Measurements from ENCODE around the gene RPS15A. TPM values are rescaled to one million over a fixed set of nuclear protein-coding genes. Genes with fewer than 3 reads are reported as not detected.
"Not testable (repeated sequence)": the region's sequence is repeated elsewhere in the genome, so short reads cannot be mapped to it uniquely, and the experiment has no call there.

RPS15A gene
- total and polyA plus RNA-seq, 2 of the 8 experiments (the other 6 are each of a cell fraction or from before 2014, with no cell fraction given) = 1,784 to 5,666 TPM

GRCh38 chr16:18770336-18770962 lies 19.7 kb downstream of the RPS15A start:
- H3K27ac ChIP-seq (ENCODE audit: low read depth, low read length); H2AFZ ChIP-seq (ENCODE audit: low read length); H3K4me1 ChIP-seq (replicated peaks in 1 of 4; ENCODE audit: control insufficient read depth in 3 of 4, insufficient read depth in 4 of 4, low read length in 3 of 4); POLR2A ChIA-PET (ENCODE audit: partially characterized antibody); H2AK5ac ChIP-seq (ENCODE audit: low read depth, low read length); H2BK5ac ChIP-seq (ENCODE audit: low read depth, low read length); H3K36me3 ChIP-seq (ENCODE audit: control insufficient read depth in 2 of 4, insufficient read depth in 4 of 4, low read length in 3 of 4); DNase-seq (ENCODE audit: low read depth in 1 of 2, low spot score in 2 of 2); H3K4ac ChIP-seq (replicated peaks; ENCODE audit: insufficient read length, low read depth, low read length); H2BK12ac ChIP-seq (ENCODE audit: low read depth, low read length); H4K20me1 ChIP-seq (replicated peaks in 1 of 2; ENCODE audit: control insufficient read depth in 1 of 2, insufficient read depth in 2 of 2, low read length in 2 of 2); H3K79me2 ChIP-seq (ENCODE audit: control insufficient read depth in 1 of 2, insufficient read depth in 2 of 2, low read length in 2 of 2); H3K9me3 ChIP-seq (ENCODE audit: insufficient read depth in 2 of 2, low read depth in 1 of 2, low read length in 1 of 2); H2BK120ac ChIP-seq (replicated peaks; ENCODE audit: low read depth, low read length); H2BK20ac ChIP-seq (ENCODE audit: low read length); FAIRE-seq; CTCF ChIA-PET (ENCODE audit: partially characterized antibody); H3K14ac ChIP-seq (ENCODE audit: insufficient read length); H3K18ac ChIP-seq (ENCODE audit: extremely low read depth, low read length); H3K9ac ChIP-seq (replicated peaks in 1 of 4; ENCODE audit: extremely low read depth in 1 of 4, low read depth in 3 of 4, low read length in 3 of 4); H4K5ac ChIP-seq (ENCODE audit: insufficient read length, low read depth, low read length); H3K27me3 ChIP-seq (replicated peaks in 1 of 4; ENCODE audit: control insufficient read depth in 3 of 4, extremely low read depth in 1 of 4, insufficient read depth in 3 of 4, low read length in 3 of 4); H3K56ac ChIP-seq (replicated peaks; ENCODE audit: insufficient read length, low read depth, low read length); H2BK15ac ChIP-seq (ENCODE audit: low read length); H3K4me2 ChIP-seq (ENCODE audit: insufficient read depth in 1 of 2, low read depth in 2 of 2, low read length in 2 of 2); H3K23ac ChIP-seq (ENCODE audit: insufficient read length); H3K79me1 ChIP-seq (ENCODE audit: low read depth, low read length); H3K4me3 ChIP-seq (ENCODE audit: extremely low read depth in 1 of 4, insufficient read depth in 2 of 4, low read depth in 3 of 4, low read length in 4 of 4); H4K91ac ChIP-seq (replicated peaks; ENCODE audit: insufficient read length, low read length); H4K8ac ChIP-seq (ENCODE audit: extremely low read depth, insufficient read depth, low read length); H3K23me2 ChIP-seq (ENCODE audit: low read depth, low read length): not testable (repeated sequence)
- 91% methylated on average over 11 of the region's 11 CpGs; no CpG with 5 or more reads in 1 of the 2 experiments for WGBS, 2 experiments (ENCODE audit: extremely low coverage in 1 of 2, insufficient coverage in 1 of 2, insufficient read length in 1 of 2, insufficient replicate concordance in 2 of 2, low coverage in 1 of 2, low lambda C conversion rate in 2 of 2, missing lambda C conversion rate in 1 of 2)

DNA sequence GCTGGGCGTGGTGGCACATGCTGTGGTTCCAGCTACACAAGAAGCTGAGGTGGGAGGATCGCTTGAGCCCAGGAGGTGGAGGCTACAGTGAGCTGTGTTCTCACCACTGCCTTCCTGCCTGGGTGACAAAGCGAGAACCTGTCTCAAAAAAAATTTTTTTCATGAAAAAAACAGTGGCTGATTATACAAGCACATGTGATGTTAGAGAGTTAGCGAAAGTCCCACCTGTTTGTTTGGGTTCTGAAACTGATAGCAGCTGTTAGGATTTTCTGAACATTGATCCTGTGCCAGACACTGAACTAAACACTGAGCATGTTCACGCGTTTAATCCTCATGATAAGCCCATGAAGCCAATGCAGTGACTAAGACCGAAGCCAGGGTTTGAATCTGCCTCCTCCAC lies 22.9 kb downstream of the RPS15A start:
- H4K5ac ChIP-seq (ENCODE audit: insufficient read length, low read depth, low read length); H3K4me3 ChIP-seq (ENCODE audit: extremely low read depth in 1 of 4, insufficient read depth in 2 of 4, low read depth in 3 of 4, low read length in 4 of 4); H3K4me1 ChIP-seq (replicated peaks in 1 of 4; ENCODE audit: control insufficient read depth in 3 of 4, insufficient read depth in 4 of 4, low read length in 3 of 4); H3K23ac ChIP-seq (ENCODE audit: insufficient read length); H3K27ac ChIP-seq (ENCODE audit: low read depth, low read length); H3K9me3 ChIP-seq (ENCODE audit: insufficient read depth in 2 of 2, low read depth in 1 of 2, low read length in 1 of 2); H3K79me2 ChIP-seq (ENCODE audit: control insufficient read depth in 1 of 2, insufficient read depth in 2 of 2, low read length in 2 of 2); H2AK5ac ChIP-seq (ENCODE audit: low read depth, low read length); DNase-seq (ENCODE audit: low read depth in 1 of 2, low spot score in 2 of 2); H3K9ac ChIP-seq (replicated peaks in 1 of 4; ENCODE audit: extremely low read depth in 1 of 4, low read depth in 3 of 4, low read length in 3 of 4); H3K14ac ChIP-seq (ENCODE audit: insufficient read length); H3K36me3 ChIP-seq (ENCODE audit: control insufficient read depth in 2 of 4, insufficient read depth in 4 of 4, low read length in 3 of 4); H3K4me2 ChIP-seq (ENCODE audit: insufficient read depth in 1 of 2, low read depth in 2 of 2, low read length in 2 of 2); H3K56ac ChIP-seq (replicated peaks; ENCODE audit: insufficient read length, low read depth, low read length); H4K91ac ChIP-seq (replicated peaks; ENCODE audit: insufficient read length, low read length); H3K79me1 ChIP-seq (ENCODE audit: low read depth, low read length); H2BK20ac ChIP-seq (ENCODE audit: low read length); H4K8ac ChIP-seq (ENCODE audit: extremely low read depth, insufficient read depth, low read length); H3K4ac ChIP-seq (replicated peaks; ENCODE audit: insufficient read length, low read depth, low read length); H3K23me2 ChIP-seq (ENCODE audit: low read depth, low read length); H4K20me1 ChIP-seq (replicated peaks in 1 of 2; ENCODE audit: control insufficient read depth in 1 of 2, insufficient read depth in 2 of 2, low read length in 2 of 2); H2BK120ac ChIP-seq (replicated peaks; ENCODE audit: low read depth, low read length); H3K27me3 ChIP-seq (replicated peaks in 1 of 4; ENCODE audit: control insufficient read depth in 3 of 4, extremely low read depth in 1 of 4, insufficient read depth in 3 of 4, low read length in 3 of 4); H3K18ac ChIP-seq (ENCODE audit: extremely low read depth, low read length); H2BK5ac ChIP-seq (ENCODE audit: low read depth, low read length); H2BK15ac ChIP-seq (ENCODE audit: low read length); H2AFZ ChIP-seq (ENCODE audit: low read length); H2BK12ac ChIP-seq (ENCODE audit: low read depth, low read length); FAIRE-seq: not testable (repeated sequence)
- WGBS, 2 experiments (ENCODE audit: extremely low coverage in 1 of 2, insufficient coverage in 1 of 2, insufficient read length in 1 of 2, insufficient replicate concordance in 2 of 2, low coverage in 1 of 2, low lambda C conversion rate in 2 of 2, missing lambda C conversion rate in 1 of 2) = 93% methylated on average over 4 of the region's 7 CpGs; no CpG with 5 or more reads in 1 of the 2 experiments
- POLR2A ChIA-PET (ENCODE audit: partially characterized antibody) = interaction anchor here (0.9 to 1.5 kb wide), 3 partner anchors 18 to 33 kb away, joined by 3 read pairs; no protein-coding TSS in a partner anchor
- CTCF ChIA-PET (ENCODE audit: partially characterized antibody) = interaction anchor here (0.7 kb wide), 1 partner anchor 200 kb away, joined by 3 read pairs; no protein-coding TSS in a partner anchor
